GM21515 (cell line): ENCODE measurements around the gene RSRP1.

Experiments
- ATAC-seq: cut with Tn5 transposase; IDR thresholded peaks from one replicate; pipeline ENCODE4 v1.9.1; 2021; ENCODE audit not compliant: unreplicated experiment

RSRP1 gene

GRCh38 chr1:25194054-25194453 lies 53.2 kb downstream of the RSRP1 start:
- ATAC-seq = no peak

DNA sequence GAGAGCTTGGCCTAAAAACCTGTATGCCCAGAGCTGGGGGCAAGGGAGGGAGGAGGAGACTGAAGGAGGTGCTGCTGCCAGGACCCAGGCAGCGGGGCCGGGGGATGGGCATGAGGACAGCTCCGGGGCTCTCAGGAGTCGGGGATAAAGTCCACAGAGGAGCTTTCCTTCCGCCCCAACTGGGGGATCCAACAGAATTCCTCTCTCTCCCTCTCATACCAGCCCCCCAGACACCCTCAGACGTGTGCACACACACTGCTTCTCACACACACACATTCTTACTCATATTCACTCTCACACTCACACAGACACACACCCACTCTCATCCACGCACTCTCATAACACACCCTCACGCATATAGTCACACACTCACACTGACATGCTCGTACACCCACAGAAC lies 54.0 kb downstream of the RSRP1 start:
- no peak for ATAC-seq
